Gastroesophageal sphincter (tissue), 3 donors: ENCODE measurements around the gene PMEL.

Experiments
- CTCF ChIP-seq, 4 experiments: fragments of 200-600 bp in 2 of 4; fragments of 450-650 bp in 2 of 4; sonication (generic) in 1 of 4; IDR thresholded peaks; one replicate each; pipeline ENCODE4 v1.5.1; 2017 to 2019; ENCODE audit warnings: antibody characterized with exemption in 4 of 4, mild to moderate bottlenecking in 2 of 4, moderate library complexity in 2 of 4
- POLR2AphosphoS5 ChIP-seq: sonication (generic); formaldehyde crosslinking; IDR thresholded peaks from one replicate; pipeline ENCODE4 v1.6.1; 2017; ENCODE audit warnings: antibody characterized with exemption

GRCh38 chr12:55912908-55913307 lies 52.9 kb downstream of the PMEL start:
- TF ChIP-seq CTCF (IDR thresholded peaks at IDR 0.05) (no peak), POLR2AphosphoS5 (no peak)
